ENCODE measurements around the gene USPL1.

Gene USPL1

GRCh38 chr13:30617315-30618185 lies at the start of gene USPL1:
Gene USPL1, plus strand, starts transcription at chr13:30617920. Its CDS starts 3,221 bp downstream, at chr13:30621141.
- H3K27ac ChIP-seq = peak within 1 kb of the TSS; percentile 99
- no peak for TF ChIP-seq ZFX (IDR thresholded peaks at IDR 0.05; ENCODE audit: borderline replicate concordance)
- TF ChIP-seq, protein P1, sequence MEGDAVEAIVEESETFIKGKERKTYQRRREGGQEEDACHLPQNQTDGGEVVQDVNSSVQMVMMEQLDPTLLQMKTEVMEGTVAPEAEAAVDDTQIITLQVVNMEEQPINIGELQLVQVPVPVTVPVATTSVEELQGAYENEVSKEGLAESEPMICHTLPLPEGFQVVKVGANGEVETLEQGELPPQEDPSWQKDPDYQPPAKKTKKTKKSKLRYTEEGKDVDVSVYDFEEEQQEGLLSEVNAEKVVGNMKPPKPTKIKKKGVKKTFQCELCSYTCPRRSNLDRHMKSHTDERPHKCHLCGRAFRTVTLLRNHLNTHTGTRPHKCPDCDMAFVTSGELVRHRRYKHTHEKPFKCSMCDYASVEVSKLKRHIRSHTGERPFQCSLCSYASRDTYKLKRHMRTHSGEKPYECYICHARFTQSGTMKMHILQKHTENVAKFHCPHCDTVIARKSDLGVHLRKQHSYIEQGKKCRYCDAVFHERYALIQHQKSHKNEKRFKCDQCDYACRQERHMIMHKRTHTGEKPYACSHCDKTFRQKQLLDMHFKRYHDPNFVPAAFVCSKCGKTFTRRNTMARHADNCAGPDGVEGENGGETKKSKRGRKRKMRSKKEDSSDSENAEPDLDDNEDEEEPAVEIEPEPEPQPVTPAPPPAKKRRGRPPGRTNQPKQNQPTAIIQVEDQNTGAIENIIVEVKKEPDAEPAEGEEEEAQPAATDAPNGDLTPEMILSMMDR (IDR thresholded peaks at IDR 0.05) = no peak

- no peak overlapping the region for H3K27ac ChIP-seq
- no peak for TF ChIP-seq ZFX (IDR thresholded peaks at IDR 0.05; ENCODE audit: borderline replicate concordance)
- TF ChIP-seq, protein P1 (IDR thresholded peaks at IDR 0.05) = no peak
Observed at GRCh38 chr13:30569901-30570576, 47.7 kb upstream of the USPL1 start.

- no peak for TF ChIP-seq ZFX (IDR thresholded peaks at IDR 0.05; ENCODE audit: borderline replicate concordance)
- TF ChIP-seq, protein P1 (IDR thresholded peaks at IDR 0.05) = no peak
- no peak overlapping the region for H3K27ac ChIP-seq
Observed at GRCh38 chr13:30570691-30571090, 47.0 kb upstream of the USPL1 start.

DNA sequence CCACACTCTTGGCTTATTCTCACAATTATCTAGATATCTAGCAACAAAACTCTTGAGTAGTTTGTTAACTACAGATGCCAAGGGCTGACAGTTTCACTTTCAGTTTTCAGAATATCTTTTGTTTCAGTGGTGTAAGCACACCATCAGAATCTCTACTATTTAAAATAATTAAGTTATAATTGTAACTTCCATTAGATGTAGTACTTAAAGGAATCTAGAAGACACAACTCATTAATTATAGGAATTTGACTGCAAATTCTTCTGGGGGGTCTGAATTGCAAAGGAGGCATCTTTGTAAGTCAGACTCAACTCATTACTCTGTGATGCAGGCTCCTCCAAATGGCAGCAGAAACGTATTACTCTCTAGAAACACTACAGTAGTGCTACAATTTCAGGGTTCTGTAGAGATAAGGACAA lies 44.9 kb upstream of the USPL1 start:
- no peak for TF ChIP-seq ZFX (IDR thresholded peaks at IDR 0.05; ENCODE audit: borderline replicate concordance)
- TF ChIP-seq, protein P1 (IDR thresholded peaks at IDR 0.05) = no peak
- no peak overlapping the region for H3K27ac ChIP-seq

- H3K27ac ChIP-seq = no peak overlapping the region
- TF ChIP-seq ZFX (IDR thresholded peaks at IDR 0.05; ENCODE audit: borderline replicate concordance) = no peak
- TF ChIP-seq, protein P1 (IDR thresholded peaks at IDR 0.05) = no peak
Observed at GRCh38 chr13:30576528-30576927, 41.2 kb upstream of the USPL1 start.

DNA sequence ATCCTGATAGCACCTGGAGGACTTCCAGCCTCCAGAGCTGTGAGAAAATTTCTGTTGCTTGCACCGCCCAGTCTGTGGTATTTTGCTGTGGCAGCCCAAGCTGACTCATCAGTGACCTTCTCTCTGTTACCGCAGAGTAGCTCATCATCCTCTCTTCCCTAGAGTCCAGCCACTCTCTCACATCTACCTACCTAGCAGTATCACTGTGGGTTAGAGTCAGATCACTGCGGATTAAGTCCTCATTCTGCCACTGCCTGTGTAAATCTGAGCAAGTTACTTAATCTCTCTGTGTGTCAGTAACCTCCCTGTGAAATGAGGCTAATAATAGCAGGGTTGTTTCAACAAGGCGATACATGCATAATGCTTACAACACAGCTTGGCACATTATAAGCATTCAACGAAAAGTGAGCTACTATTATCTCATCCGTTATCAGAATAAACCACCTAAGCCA lies 40.3 kb upstream of the USPL1 start:
- no peak for TF ChIP-seq ZFX (IDR thresholded peaks at IDR 0.05; ENCODE audit: borderline replicate concordance)
- TF ChIP-seq, protein P1 (IDR thresholded peaks at IDR 0.05) = no peak
- no peak overlapping the region for H3K27ac ChIP-seq

Measured in 22Rv1 (cell line).